Stimulated activated CD4-positive, alpha-beta T cell treated with anti-CD3 and anti-CD28 coated beads, Interleukin-1b, Interleukin-23, amount 100 ng/mL, for 1 hour (primary cell): ENCODE measurements around the gene ABL1.
"Not testable (repeated sequence)": the region's sequence is repeated elsewhere in the genome, so short reads cannot be mapped to it uniquely, and the experiment has no call there.

Experiments
- DNase-seq, 2 donors: peaks; one replicate each; pipeline ENCODE4 v3.0.0-alpha.2; 2020; ENCODE audit warnings: low read depth in 2 of 2

Gene ABL1

DNA sequence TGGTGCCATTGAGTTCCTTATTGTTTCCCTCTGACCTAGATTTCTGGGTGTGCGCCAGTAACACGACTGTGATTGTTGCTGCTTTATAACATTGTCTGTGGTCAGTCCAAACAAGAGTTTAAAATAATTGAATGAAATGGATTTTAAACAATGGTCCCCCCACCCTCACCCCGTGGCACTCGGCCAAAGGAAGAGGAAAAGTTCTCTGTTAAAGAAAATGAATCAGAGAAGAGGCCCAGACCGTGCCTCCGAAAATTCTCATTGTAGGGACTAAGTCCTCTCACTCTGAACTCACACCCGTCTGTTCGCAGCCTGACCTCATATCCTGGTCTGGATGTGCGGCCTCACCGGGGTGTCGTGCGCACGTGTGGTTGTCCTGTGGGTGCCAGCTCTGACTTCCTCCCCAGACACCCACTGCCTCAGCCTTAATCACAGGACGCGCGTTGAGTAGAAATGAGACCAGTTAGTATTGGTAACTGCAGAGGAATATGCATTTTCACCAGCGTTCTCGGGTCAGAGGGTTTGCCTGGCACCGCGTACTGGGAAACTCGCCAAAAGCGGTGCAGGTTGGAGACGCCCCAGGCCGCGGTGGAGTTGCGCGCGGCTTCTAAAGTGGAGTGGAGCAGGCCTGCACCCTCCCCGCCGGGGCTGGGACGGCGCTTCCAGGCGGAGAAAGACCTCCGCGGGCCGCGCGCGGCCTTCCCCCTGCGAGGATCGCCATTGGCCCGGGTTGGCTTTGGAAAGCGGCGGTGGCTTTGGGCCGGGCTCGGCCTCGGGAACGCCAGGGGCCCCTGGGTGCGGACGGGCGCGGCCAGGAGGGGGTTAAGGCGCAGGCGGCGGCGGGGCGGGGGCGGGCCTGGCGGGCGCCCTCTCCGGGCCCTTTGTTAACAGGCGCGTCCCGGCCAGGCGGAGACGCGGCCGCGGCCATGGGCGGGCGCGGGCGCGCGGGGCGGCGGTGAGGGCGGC, at the start of gene ABL1:
Gene ABL1, plus strand, starts transcription at position 884 of the 966 bp plus-strand sequence. CDS start 193 bp downstream, outside the sequence.
- peak; percentile 2 to 17 for DNase-seq

DNA sequence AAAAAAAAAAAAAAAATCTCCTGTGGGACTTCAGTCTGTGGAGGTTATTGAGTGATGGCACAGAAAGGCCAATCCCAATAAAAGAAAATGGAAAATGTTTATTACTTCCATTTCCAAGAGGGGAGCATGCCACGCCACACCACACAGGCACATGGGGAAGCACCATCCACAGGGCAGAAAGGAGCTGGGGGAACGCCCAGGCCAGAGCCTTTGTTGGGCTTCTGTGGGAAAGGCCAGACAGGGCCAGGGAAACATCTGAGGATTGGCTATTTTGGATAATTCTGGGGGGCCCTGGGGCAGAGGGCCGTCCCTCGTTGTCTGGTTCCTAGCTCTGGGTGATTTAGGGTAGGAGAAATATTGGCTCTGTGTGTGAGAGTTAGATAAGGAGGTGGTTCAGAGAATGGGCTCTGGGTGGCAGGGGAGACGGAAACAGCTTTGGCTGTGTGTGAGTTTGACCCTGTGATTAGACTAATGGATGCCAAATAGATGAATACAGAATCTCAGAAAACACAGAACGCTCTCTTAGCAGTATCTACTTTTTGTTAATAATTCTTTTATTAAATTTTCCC, 49.0 kb upstream of the ABL1 start:
- no peak for DNase-seq

DNA sequence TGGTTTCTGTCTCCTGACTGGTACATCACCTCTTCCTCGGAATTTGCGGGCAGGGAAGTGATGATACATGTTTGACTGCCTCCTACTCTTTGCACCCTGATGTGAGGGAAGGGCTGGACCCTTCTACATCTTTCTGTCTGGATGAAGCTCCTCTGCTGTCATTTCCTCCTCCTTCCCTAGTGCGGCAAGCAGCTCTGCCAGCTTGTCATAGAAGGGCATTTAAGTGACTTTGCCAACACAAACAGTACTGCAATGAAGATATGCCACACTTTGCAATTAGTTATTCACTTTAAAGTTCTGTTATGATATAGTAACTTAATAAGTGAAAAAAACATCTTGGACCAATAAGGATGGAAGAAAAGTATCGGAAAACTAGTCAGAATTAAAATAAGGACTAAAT, 48.5 kb upstream of the ABL1 start:
- no peak for DNase-seq

DNA sequence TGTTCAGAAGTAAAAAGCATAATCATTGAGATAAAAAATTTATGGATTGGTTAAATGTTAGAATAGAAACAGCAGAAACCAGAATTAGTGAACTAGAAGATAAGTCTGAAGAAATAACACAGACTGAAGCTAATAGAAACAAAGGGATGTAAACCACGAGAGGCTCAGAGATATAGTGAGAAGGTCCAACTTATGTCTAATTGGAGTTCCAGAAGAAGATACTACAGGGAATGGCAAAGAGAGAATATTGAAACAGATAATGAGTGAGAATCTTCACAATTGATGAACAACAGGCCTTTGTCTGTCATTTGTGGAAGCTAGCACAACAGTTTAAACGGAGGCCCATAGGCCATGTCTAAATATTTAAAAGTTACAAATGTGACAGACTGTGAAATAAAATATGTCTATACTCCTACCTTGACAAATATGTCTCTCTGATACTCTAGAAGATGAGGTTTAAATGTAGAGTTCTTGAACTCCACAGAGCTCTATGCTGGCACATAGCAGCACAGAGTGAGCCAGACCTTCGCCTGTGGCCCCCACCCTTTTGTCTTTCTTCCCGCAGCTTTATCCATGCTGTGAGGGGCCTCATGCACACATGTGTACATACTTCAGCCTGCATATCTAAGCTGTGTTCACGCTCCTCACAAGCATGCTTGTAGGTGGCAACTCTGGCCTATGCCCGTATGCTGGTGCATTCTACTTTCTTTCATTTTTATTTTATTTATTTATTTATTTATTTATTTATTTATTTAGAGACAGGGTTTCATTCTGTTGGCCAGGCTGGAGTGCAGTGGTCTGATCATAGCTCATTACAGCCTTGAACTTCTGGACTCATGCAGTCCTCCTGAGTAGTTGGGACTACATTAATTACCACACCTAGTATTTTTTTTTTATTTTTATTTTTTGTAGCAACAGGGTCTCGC, 45.0 kb upstream of the ABL1 start:
- DNase-seq: no peak

DNA sequence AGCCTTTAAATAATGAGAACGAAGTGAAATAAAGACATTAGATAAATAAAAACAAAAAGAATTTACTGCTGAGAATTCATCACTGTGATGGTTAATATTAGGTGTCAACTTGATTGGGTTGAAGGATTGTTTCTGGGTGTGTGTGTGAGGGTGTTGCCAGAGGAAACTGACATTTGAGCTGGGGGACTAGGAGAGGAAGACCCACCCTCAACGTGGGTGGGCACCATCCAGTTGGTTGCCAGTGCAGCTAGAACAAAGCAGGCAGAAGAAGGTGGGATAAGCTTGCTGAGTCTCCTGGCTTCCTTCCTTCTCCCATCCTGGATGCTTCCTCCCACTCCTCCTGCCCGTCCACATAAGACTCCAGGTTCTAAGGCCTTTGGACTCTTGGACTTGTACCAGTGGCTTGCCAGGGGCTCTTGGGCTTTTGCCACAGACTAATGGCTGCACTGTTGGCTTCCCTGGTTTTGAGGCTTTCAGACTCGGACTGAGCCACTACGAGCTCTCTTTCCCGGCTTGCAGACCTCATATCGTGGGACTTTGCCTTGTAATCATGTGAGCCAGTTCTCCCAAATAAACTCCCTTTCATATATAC, 43.7 kb upstream of the ABL1 start:
- no peak for DNase-seq

DNA sequence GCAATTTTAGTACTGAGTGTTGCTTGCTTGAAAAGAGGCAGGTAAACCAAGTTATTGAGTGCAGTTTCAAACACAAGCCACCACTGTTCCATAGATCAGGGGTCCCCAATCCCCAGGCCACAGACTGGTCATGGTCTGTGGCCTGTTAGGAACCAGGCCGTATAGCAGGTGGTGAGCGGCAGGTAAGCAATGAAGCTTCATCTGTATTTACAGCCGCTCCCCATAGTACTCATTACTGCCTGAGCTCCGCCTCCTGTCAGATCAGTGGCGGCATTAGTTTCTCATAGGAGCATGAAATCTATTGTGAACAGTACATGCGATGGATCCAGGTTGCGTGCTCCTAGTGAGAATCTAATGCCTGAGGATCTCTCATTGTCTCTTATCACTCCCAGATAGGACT, 41.5 kb upstream of the ABL1 start:
- DNase-seq: no peak

DNA sequence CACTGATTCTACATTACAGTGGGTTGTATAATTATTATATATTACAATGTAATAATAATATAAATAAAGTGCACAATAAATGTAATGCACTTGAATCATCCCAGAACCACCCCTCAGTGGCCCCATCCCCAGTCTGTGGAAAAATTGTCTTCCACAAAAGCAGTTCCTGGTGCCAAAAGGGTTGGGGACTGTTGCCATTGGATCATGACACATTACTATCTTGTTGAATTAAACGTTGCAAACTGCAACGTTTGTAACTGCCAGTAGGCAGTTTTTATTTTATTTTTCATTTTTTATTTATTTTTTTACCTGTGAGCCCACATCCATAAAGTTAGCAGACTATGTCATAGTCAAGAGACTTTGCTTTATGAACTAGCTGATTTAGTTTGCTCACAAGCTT, 41.0 kb upstream of the ABL1 start:
- not testable (repeated sequence) for DNase-seq

DNA sequence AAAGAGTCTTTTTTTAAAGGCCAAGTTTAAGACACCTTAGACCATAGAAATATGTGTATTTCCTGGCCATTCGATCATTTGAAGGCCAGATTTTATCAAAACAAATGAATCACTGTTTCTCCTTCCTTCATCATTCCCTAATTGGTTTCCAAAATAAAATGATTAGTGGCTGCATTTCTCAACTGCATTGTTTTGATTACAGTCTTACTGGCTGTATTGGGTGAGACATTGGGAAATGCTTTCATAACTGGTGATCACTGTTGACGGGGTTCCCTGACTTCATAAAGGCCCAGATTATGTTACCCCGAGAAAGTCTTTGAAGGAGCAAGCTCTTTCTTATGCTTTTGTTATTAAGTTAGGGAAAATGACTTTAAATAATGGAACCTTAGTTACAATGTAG, 40.6 kb upstream of the ABL1 start:
- not testable (repeated sequence) for DNase-seq

DNA sequence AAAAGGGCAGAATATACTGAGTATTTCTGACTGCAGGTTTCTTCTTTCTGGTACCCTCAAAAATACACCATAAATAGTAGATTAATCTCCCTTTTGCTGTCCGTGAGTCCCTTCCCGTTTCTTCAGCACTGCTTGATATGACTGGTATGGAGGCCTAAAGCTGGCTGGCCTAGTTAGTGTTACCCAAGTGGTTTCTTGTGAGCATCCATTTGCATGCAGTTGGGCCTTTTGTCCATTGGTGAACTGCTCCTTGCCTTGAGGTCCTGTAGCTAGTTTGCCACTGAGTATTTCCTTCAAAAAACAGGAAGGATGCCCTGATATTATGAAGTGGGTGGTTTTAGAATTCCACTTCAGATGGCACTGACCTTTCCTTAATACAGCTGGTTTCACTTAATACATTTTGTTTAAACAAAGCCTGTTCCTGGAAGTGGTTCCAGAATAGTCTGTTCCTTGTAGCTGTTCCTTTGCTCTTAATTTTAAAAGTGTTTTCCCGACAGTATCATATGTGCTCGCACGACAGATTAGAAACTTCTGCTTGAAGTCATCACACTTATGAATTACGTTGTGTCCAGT, 40.0 kb upstream of the ABL1 start:
- no peak for DNase-seq

DNA sequence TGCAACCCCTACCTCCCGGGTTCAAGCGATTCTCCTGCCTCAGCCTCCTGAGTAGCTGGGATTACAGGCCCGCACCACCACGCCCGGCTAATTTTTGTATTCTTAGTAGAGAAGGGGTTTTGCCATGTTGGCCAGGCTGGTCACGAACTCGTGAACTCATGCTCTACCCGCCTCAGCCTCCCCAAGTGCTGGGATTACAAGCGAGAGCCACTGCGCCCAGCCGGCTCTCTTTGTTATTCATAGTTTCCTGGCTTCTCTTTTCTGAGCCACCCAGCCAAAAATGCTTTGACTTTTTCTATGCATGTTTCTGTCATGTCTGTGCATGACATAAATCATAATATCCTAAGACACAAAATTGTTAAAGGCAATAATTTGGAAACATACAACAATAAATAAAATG, 31.9 kb upstream of the ABL1 start:
- not testable (repeated sequence) for DNase-seq

DNA sequence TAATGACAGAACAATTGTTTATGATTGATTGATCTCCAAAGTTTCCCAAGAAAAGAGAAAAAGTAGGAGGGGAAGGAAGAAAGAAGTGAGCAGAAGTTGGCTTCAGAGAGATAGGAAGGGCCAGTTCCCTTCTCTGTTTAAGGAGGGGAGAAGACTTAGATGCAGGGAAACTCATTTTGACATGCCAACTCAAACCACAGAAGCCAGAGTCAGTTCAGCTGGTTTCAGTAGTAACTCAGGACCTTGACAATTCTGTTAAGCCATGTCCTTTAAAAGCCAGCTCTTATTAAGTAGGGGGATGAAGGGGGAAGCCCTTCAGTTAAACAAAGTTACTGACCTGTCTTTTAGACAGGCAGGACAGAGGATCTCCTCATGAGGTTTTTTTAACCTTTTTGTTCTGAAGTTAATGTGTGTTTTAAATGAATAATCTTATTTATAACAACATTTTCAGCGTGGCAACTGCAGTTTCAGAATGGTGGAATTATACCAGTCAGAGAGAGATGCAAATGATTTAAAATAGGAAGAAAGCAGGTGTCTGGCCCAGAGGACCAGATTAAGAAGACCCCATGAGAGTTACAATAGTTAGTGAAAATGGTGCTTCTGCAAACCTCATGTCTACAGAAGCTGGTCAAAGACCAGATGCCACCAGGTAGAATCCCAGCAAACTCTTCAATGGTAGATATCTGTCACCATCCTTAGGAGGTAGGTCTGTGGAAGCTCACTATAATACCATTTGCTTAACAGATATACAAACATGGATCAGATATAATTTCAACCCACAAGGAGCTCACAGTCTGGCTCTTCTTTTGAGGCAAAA, 29.3 kb upstream of the ABL1 start:
- DNase-seq: no peak

DNA sequence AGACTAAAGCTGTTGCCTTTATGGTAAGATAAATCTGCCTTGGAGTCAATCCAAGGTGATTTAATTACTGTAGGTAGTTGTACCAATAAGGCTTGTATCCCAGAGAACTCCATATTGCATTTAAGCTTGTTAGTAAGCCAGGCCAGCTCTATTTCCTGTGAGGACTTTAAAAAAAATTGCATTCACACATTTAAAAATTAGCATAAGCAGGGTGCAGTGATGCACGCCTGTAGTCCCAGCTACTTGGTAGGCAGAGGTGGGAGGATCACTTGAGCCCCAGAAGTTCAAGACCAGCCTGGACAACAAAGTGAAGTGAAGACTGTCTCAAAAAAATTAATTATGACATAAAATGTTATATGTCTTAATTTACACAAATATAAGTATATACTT, 28.7 kb upstream of the ABL1 start:
- DNase-seq: no peak

DNA sequence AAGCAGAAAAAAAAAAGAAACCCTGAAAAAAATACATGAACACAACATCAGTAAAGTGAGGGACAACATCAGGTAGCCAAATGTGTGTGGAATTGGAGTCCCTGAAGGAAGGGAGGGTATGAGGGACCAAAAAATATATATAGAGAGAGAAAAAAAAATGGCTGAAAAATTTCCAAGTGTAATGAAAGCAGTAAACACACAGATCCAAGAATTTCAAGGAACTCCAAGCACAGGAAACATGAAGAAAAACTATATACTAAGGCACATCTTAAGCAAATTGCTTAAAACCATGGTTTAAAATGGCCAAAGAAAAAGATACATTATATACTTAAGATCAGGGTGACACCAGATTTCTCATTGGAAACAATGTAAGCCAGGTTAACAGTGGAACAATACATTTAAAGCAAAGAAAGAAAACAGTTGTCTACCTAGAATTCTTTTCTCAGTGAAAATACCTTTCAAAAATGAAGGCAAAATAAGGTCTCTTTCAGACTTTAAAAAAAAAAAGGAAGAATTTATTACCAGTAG, 24.4 kb upstream of the ABL1 start:
- no peak for DNase-seq

DNA sequence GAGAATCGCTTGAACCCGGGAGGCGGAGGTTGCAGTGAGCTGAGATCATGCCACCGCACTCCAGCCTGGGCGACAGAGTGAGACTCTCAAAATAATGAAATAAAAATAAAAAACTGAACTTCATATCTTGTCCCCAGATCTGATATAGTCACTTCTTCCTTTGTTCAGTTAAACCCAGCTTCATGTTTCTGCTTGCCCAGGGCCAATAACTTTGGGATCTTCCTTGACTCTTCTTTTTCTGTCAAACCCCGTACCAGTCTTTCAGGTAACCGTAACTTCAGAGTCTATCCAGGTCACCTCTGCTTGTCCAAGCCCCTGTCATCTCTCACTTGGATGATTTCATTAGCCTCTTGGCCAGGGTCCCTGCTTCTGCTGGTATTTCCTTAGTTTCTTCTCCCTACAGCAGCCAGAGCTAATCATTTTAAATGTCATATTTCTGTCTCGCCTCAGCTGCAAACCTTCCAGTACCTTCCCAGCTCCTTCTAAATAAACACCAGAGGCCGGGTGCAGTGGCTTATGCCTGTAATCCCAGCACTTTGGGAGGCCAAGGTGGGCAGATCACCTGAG, 19.7 kb upstream of the ABL1 start:
- DNase-seq: no peak

DNA sequence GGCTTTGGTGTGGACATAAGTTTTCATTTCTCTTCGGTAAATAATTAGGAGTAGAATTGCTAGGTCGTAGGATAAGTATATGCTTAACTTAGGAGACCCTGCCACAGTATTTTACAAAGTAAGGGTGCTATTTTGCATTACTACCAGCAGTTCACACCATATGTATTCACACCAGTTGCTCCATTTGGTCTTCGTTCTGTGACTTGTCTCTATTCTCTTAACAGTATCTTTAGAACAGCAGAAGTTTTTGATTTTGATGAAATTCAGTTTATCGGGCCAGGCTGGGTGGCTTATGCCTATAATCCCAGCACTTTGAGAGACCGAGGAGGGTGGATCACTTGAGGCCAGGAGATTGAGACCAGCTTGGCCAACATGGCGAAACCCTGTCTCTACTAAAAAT, 17.1 kb upstream of the ABL1 start:
- DNase-seq: no peak

DNA sequence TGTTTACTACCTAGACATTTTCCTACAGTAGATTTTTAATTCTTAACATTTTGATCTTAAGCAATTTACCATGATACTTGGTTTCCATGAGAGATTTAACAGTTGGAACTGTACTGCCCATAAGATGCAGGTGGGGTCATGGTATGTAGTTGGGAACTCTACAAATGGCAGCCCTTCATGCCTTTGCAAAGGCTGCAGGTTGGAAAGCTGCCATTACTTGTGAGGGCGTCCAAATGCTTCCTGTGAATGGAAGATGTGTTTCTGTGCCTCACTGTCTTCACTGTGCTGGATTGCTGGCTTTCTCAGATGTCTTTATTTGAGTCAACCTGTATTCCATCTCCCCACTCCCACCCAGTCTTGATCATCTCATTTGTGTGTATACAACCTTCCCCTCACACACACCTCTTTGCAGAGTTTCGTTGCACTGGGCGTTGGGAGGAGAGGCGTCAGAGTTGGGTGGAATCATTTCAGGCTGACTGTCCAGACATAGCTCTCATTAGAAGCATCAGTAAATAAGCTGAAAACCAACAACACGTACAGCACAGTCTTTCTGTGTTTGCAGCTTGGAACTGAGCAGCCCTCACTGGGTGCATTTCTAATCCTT, 14.8 kb upstream of the ABL1 start:
- no peak for DNase-seq

DNA sequence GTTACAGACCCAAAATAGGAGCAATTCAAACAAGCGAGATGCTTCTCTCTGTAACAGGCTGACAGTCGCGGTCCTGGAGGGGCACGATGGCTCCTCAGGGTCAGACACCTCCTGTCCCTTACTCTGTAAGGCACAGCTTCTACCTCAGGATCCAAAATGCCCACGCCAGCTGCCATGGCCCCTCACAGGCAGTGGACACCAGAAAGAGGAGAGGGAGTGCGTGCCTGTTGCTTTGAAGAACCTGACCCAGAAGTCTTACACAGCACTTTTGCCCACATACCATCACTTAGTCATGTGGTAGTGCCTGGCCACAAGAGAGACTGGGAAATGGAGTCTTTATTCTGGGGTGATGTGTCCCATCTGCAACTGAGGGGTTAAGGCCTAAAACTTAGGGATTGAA, 11.6 kb upstream of the ABL1 start:
- DNase-seq: no peak

DNA sequence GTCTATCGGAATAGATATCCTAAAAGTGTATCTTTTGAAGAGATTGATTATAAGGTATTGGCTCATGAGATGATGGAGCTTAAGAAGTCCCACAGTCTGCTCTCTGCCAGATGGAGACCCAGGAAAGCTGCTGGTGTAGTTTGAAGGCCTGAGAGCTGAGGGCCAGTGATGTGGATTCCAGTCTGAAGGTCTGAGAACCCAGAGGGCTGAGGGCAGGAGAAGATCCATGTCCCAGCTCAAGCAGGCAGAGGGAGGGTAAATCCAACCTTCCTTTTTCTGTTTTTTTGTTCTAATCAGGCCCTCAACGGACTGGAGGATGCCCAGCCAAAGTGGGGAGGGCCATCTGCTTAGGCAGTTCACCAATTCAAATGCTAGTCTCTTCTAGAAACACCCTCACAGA, 11.0 kb upstream of the ABL1 start:
- DNase-seq: no peak

DNA sequence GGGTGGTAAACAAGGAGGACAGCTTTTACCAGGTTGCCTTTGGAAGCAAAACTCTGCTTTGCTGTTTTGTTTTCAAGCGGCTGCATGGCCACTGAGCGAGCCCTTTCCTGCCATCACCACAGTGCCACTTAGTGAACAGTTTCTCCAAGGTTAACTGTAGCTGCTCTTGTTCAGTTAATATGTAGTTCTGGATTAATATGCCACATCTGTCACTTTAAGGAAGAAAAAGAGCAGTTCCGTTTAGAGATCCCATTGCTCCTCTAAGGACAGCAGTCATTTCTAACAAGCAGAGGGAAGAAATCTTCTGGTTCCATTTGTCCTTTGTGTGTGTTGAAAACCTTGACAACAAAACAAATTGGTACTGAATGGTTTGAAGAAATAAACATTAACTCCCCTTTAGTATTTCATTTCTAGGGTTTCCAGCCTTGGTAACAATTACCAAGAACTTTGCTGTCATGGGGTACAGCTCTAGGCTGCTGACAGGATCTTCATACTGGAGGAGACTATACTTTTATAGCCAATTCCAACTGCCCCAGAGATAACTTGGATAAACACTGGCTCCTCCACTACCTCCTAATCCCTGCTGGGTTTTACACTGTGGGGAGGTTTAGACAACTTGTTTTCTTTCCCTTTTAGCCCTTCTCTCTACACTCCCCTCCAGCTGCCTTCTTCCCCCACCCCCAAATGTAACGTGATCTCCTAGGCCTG, 10.3 kb upstream of the ABL1 start:
- no peak for DNase-seq
